SU-DHL-6 (cell line): ENCODE results near the gene PDHA1.

Experiments used
- CTCF ChIP-seq: fragments of 200-600 bp; sonication (generic); IDR thresholded peaks from one replicate; pipeline ENCODE4 v1.5.1; 2017; ENCODE audit warnings: antibody characterized with exemption, mild to moderate bottlenecking, low read length, moderate library complexity; ENCODE audit not compliant: insufficient read depth, poor library complexity, severe bottlenecking
- EZH2phosphoT487 ChIP-seq: fragments of 200-600 bp; sonication (generic), shearing (Covaris generic); conservative IDR thresholded peaks from 2 replicates; pipeline ENCODE4 v1.6.1; 2018; ENCODE audit warnings: mild to moderate bottlenecking, antibody characterized with exemption, low read length, moderate library complexity, mixed read lengths

GRCh38 chrX:19342331-19342906 lies 1.3 kb upstream of the PDHA1 start:
- TF ChIP-seq CTCF, result no peak
- TF ChIP-seq EZH2phosphoT487, result no peak
